ENCODE results near the gene LAMA3.
A peak's percentile ranks its signal among the peaks of the same experiment; 100 is the strongest.

The LAMA3 gene

DNA sequence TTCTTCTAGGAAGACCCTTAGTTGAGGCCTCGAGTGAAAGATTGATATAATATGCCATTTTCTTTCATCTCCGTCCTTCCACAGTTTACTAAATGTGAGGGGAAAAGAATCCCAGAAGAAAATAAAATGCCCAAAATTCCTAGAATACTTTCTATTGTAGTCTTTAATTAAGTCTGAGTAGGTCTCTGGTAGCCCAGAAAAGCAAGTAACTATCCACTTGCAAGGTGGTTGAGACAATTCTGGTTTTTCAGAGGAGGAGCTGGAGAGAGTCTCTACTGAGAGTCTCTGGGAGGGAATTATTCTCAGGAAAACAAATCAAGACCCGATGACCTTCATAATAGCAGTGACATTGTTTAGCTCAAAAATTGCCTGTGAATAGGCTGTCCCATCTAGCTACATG, 261.4 kb downstream of the LAMA3 start:
- Histone ChIP-seq H3K36me3 (ENCODE audit: insufficient read depth, low read length) (no peaks in the 10 kb centered on the region), H3K4me1 (ENCODE audit: insufficient read depth, low read length) (peaks cover 8% of the 10 kb centered on the region), H3K9me3 (ENCODE audit: low read length) (no peaks in the 10 kb centered on the region), H3K4me3 (ENCODE audit: low read length) (no peak overlapping the region), H3K27me3 (ENCODE audit: insufficient read depth, low read length) (no peaks in the 10 kb centered on the region), H2AFZ (ENCODE audit: low read depth, low read length) (no peak overlapping the region)

- Histone ChIP-seq H2AFZ (ENCODE audit: low read depth, low read length) (no peak overlapping the region), H3K4me1 (ENCODE audit: insufficient read depth, low read length) (peaks cover 8% of the 10 kb centered on the region), H3K27me3 (ENCODE audit: insufficient read depth, low read length) (no peaks in the 10 kb centered on the region), H3K9me3 (ENCODE audit: low read length) (no peaks in the 10 kb centered on the region), H3K4me3 (ENCODE audit: low read length) (no peak overlapping the region), H3K36me3 (ENCODE audit: insufficient read depth, low read length) (no peaks in the 10 kb centered on the region)
Observed at GRCh38 chr18:23951206-23951605, 262.0 kb downstream of the LAMA3 start.

- peaks cover 8% of the 10 kb centered on the region for H3K4me1 ChIP-seq (ENCODE audit: insufficient read depth, low read length)
- no peak overlapping the region for H2AFZ ChIP-seq (ENCODE audit: low read depth, low read length)
- H3K27me3 ChIP-seq (ENCODE audit: insufficient read depth, low read length) = peaks cover 6% of the 10 kb centered on the region
- H3K4me3 ChIP-seq (ENCODE audit: low read length) = no peak overlapping the region
- H3K9me3 ChIP-seq (ENCODE audit: low read length) = no peaks in the 10 kb centered on the region
- no peaks in the 10 kb centered on the region for H3K36me3 ChIP-seq (ENCODE audit: insufficient read depth, low read length)
Observed at GRCh38 chr18:23953984-23954383, 264.7 kb downstream of the LAMA3 start.

DNA sequence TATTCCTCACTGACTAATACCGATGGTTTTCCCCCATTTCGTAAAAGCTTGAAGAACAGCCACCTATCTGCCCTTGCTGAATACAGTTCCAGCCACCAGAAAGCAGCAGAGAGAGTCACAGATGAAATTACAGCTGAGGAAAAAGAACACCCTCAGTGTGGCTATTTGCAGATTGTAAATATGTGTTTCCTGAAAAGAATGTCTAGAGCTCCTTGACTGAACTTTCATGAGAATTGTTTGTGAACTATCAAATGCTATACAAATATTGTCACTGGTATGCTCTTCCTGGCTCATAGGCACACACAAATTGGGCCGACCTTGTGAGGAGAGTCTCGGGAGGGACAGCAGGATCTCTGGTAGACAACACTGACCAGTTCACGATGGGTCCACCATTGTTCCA, 267.2 kb downstream of the LAMA3 start:
- Histone ChIP-seq H3K36me3 (ENCODE audit: insufficient read depth, low read length) (no peaks in the 10 kb centered on the region), H3K4me3 (ENCODE audit: low read length) (no peak overlapping the region), H2AFZ (ENCODE audit: low read depth, low read length) (no peak overlapping the region), H3K27me3 (ENCODE audit: insufficient read depth, low read length) (peaks cover 6% of the 10 kb centered on the region), H3K4me1 (ENCODE audit: insufficient read depth, low read length) (no peaks in the 10 kb centered on the region), H3K9me3 (ENCODE audit: low read length) (no peaks in the 10 kb centered on the region)

DNA sequence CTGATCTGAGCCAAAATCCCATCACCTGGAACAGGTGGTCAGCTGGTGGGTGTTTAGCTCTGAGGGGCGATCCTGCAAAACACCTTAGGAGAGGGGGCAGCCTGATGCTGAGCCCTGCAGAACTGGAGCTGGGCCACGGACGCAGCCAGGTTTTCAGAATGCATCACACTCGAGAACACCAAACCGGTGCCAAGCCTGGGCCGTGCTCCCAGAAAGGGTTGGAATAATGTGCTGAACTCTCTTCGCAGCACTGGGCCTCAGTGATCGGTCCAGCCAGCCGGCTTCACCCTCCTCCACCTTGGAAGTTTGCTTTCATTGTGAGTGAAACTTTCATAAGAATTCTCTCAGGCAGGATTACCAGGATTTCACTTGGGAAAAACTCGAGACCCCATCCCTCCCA, 268.8 kb downstream of the LAMA3 start:
- no peaks in the 10 kb centered on the region for H3K36me3 ChIP-seq (ENCODE audit: insufficient read depth, low read length)
- no peak overlapping the region for H2AFZ ChIP-seq (ENCODE audit: low read depth, low read length)
- no peaks in the 10 kb centered on the region for H3K4me1 ChIP-seq (ENCODE audit: insufficient read depth, low read length)
- peaks cover 6% of the 10 kb centered on the region for H3K27me3 ChIP-seq (ENCODE audit: insufficient read depth, low read length)
- H3K4me3 ChIP-seq (ENCODE audit: low read length) = no peak overlapping the region
- no peaks in the 10 kb centered on the region for H3K9me3 ChIP-seq (ENCODE audit: low read length)

- no peak overlapping the region for H2AFZ ChIP-seq (ENCODE audit: low read depth, low read length)
- H3K36me3 ChIP-seq (ENCODE audit: insufficient read depth, low read length) = no peaks in the 10 kb centered on the region
- H3K27me3 ChIP-seq (ENCODE audit: insufficient read depth, low read length) = no peaks in the 10 kb centered on the region
- H3K4me1 ChIP-seq (ENCODE audit: insufficient read depth, low read length) = no peaks in the 10 kb centered on the region
- no peak overlapping the region for H3K4me3 ChIP-seq (ENCODE audit: low read length)
- H3K9me3 ChIP-seq (ENCODE audit: low read length) = no peaks in the 10 kb centered on the region
Observed at GRCh38 chr18:23963443-23964165, 274.4 kb downstream of the LAMA3 start.

DNA sequence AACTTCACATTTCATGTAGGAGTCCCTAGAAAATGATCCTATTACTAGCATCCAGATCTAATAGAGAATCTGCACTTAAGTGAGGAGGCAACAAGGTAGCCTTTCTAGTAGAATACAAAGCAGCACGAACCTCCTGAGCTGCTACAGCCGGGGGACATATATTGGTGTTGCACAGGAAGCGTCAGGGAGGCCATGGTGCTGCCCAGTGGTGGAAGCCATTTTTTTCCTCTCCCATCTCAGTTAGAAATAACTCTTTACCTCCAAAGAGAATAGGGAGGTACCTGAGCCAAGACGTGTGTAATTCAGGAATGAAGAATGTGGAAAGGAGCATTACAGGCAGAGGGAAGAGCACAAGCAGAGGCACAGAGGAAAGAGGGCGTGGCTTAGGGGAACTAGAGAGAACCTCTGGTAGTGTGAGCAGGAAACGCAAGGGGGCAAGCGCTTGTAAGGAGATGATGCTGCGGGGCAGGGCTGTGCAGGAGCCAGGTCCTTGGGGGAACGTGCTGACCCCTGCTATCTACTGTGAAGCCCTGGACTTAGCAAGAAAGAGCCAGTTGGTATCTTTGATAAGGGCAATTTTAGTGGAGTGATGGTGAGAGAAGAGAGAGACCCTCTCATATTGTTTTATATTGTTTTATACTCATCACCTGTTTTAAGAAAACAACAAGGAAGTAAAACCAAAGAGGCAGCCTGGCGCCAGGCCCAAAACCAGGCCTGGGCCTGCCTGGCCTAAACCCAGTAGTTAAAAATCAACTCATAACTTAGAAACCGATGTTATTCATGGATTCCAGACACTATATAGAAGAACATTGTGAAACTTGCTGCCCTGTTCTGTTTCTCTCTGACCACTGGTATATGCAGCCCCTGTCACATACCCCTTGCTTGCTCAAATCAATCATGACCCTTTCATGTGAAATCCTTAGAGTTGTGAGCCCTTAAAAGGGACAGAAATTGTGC, 275.3 kb downstream of the LAMA3 start:
- no peaks in the 10 kb centered on the region for H3K9me3 ChIP-seq (ENCODE audit: low read length)
- no peak overlapping the region for H3K4me3 ChIP-seq (ENCODE audit: low read length)
- H2AFZ ChIP-seq (ENCODE audit: low read depth, low read length) = peak overlapping the region; percentile 48
- no peaks in the 10 kb centered on the region for H3K36me3 ChIP-seq (ENCODE audit: insufficient read depth, low read length)
- peaks cover 7% of the 10 kb centered on the region for H3K4me1 ChIP-seq (ENCODE audit: insufficient read depth, low read length)
- no peaks in the 10 kb centered on the region for H3K27me3 ChIP-seq (ENCODE audit: insufficient read depth, low read length)

DNA sequence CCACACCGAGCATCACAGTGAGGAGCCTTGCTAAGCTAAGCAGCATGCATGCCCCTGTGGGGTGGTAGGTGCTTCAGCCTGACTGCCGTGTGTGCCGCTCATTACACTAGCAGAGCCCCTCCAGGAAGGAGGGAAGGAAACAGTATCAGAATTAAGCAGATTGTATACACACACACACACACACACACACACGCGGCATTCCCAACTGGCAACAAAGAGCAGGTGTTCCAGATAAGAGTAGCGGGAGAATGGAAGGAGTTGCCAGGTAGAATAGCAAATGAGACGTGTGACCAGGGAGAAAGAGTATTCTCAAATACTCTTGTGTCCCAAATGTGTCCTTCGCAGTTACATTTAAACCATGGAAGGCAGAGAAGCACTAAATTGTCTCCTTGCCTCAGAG, 277.7 kb downstream of the LAMA3 start:
- Histone ChIP-seq H3K27me3 (ENCODE audit: insufficient read depth, low read length) (no peaks in the 10 kb centered on the region), H3K9me3 (ENCODE audit: low read length) (no peaks in the 10 kb centered on the region), H2AFZ (ENCODE audit: low read depth, low read length) (no peak overlapping the region), H3K36me3 (ENCODE audit: insufficient read depth, low read length) (no peaks in the 10 kb centered on the region), H3K4me1 (ENCODE audit: insufficient read depth, low read length) (peaks cover 7% of the 10 kb centered on the region), H3K4me3 (ENCODE audit: low read length) (no peak overlapping the region)

DNA sequence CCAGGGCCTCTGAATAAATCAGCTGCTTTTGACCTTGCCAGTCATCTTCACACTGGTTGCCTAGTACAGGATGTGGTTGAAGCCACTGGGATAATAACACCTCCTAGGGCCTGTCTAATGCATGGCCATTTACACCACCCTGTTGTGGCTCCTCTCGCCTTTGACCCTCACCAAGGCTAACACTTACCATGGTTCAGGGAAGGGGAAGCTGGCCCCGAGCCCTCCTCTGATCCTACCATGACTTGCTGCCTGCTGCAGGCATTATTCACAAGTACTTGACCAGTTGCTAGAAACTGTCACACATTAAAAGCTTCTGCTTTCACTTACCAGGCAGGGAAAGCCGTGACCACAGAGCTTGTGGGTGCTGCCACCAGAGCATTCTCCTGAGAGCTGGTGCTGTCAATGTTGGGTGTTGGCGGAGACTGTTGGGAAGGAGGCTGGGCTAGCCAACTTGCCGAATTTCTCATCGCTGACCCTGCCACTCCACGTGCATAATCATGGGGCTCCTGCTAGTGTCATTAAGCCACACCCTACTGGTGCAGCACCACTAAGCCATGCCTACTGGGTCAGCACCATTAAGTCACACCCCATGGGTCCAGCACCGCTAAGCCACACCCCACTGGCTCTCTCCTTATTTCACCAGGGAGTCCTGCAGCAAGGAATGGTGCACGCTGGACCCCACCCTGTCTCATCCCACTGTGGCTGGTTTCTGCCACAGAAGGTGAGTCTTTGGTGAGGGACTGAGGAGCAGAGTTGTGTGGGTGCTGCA, 278.3 kb downstream of the LAMA3 start:
- H3K4me1 ChIP-seq (ENCODE audit: insufficient read depth, low read length) = peaks cover 7% of the 10 kb centered on the region
- no peaks in the 10 kb centered on the region for H3K27me3 ChIP-seq (ENCODE audit: insufficient read depth, low read length)
- no peaks in the 10 kb centered on the region for H3K9me3 ChIP-seq (ENCODE audit: low read length)
- H3K36me3 ChIP-seq (ENCODE audit: insufficient read depth, low read length) = no peaks in the 10 kb centered on the region
- no peak overlapping the region for H3K4me3 ChIP-seq (ENCODE audit: low read length)
- H2AFZ ChIP-seq (ENCODE audit: low read depth, low read length) = no peak overlapping the region

- no peaks in the 10 kb centered on the region for H3K27me3 ChIP-seq (ENCODE audit: insufficient read depth, low read length)
- H2AFZ ChIP-seq (ENCODE audit: low read depth, low read length) = no peak overlapping the region
- no peak overlapping the region for H3K4me3 ChIP-seq (ENCODE audit: low read length)
- H3K9me3 ChIP-seq (ENCODE audit: low read length) = no peaks in the 10 kb centered on the region
- peaks cover 7% of the 10 kb centered on the region for H3K4me1 ChIP-seq (ENCODE audit: insufficient read depth, low read length)
- no peaks in the 10 kb centered on the region for H3K36me3 ChIP-seq (ENCODE audit: insufficient read depth, low read length)
Observed at GRCh38 chr18:23968638-23969604, 279.7 kb downstream of the LAMA3 start.

GRCh38 chr18:23969664-23970063, 280.4 kb downstream of the LAMA3 start:
- peaks cover 7% of the 10 kb centered on the region for H3K4me1 ChIP-seq (ENCODE audit: insufficient read depth, low read length)
- no peak overlapping the region for H2AFZ ChIP-seq (ENCODE audit: low read depth, low read length)
- no peak overlapping the region for H3K4me3 ChIP-seq (ENCODE audit: low read length)
- H3K27me3 ChIP-seq (ENCODE audit: insufficient read depth, low read length) = no peaks in the 10 kb centered on the region
- no peaks in the 10 kb centered on the region for H3K36me3 ChIP-seq (ENCODE audit: insufficient read depth, low read length)
- no peaks in the 10 kb centered on the region for H3K9me3 ChIP-seq (ENCODE audit: low read length)

Measured in neuron (in vitro differentiated cells).